GM21528 (cell line): ENCODE data around the gene ATF4.
"Not testable (repeated sequence)": the region's sequence is repeated elsewhere in the genome, so short reads cannot be mapped to it uniquely, and the experiment has no call there.

Experiments used
- ATAC-seq: cut with Tn5 transposase; IDR thresholded peaks from one replicate; pipeline ENCODE4 v1.9.1; 2021; ENCODE audit warnings: mild to moderate bottlenecking, moderate library complexity; ENCODE audit not compliant: unreplicated experiment, low FRiP score

ATF4 gene

GRCh38 chr22:39489094-39490068 lies 31.0 kb upstream of the ATF4 start:
- ATAC-seq: no peak

- ATAC-seq: no peak
Measured at GRCh38 chr22:39490135-39490798, 30.1 kb upstream of the ATF4 start.

GRCh38 chr22:39490966-39491680 lies 29.2 kb upstream of the ATF4 start:
- ATAC-seq: no peak

- no peak for ATAC-seq
Measured at GRCh38 chr22:39491696-39492095, 28.7 kb upstream of the ATF4 start.

- no peak for ATAC-seq
Measured at GRCh38 chr22:39492186-39492585, 28.2 kb upstream of the ATF4 start.

- ATAC-seq: no peak
Measured at GRCh38 chr22:39493759-39494158, 26.6 kb upstream of the ATF4 start.

- no peak for ATAC-seq
Measured at GRCh38 chr22:39494471-39495120, 25.8 kb upstream of the ATF4 start.

- no peak for ATAC-seq
Measured at GRCh38 chr22:39496131-39496838, 24.1 kb upstream of the ATF4 start.

- ATAC-seq: no peak
Measured at GRCh38 chr22:39497429-39497828, 22.9 kb upstream of the ATF4 start.

GRCh38 chr22:39498368-39498767 lies 22.0 kb upstream of the ATF4 start:
- no peak for ATAC-seq

- ATAC-seq: no peak
Measured at GRCh38 chr22:39498802-39499201, 21.6 kb upstream of the ATF4 start.

- no peak for ATAC-seq
Measured at GRCh38 chr22:39500101-39500500, 20.3 kb upstream of the ATF4 start.

GRCh38 chr22:39501644-39502108 lies 18.7 kb upstream of the ATF4 start:
- no peak for ATAC-seq

- ATAC-seq: peak; percentile 73
Measured at GRCh38 chr22:39502109-39502788, 18.1 kb upstream of the ATF4 start, which contains the start of gene MIEF1. TSS of gene MIEF1 (plus strand) at chr22:39502290. CDS start at chr22:39511295, 9,005 bp downstream.

GRCh38 chr22:39502789-39503409 lies 17.5 kb upstream of the ATF4 start:
- ATAC-seq: no peak

GRCh38 chr22:39503630-39504029 lies 16.7 kb upstream of the ATF4 start:
- ATAC-seq: no peak

GRCh38 chr22:39504071-39504470 lies 16.3 kb upstream of the ATF4 start:
- no peak for ATAC-seq

GRCh38 chr22:39507021-39507420 lies 13.3 kb upstream of the ATF4 start:
- ATAC-seq: not testable (repeated sequence)

GRCh38 chr22:39508393-39508792 lies 12.0 kb upstream of the ATF4 start:
- no peak for ATAC-seq
